ENCODE data around the gene SLC44A1.

Gene SLC44A1

GRCh38 chr9:105307591-105308130 is 63.2 kb downstream of the SLC44A1 start:
- DNase-seq = no peak

GRCh38 chr9:105308461-105309341 is 64.2 kb downstream of the SLC44A1 start:
- no peak for DNase-seq

- DNase-seq = no peak
Measured at GRCh38 chr9:105309531-105309931, 65.1 kb downstream of the SLC44A1 start.

GRCh38 chr9:105311306-105311705 is 66.9 kb downstream of the SLC44A1 start:
- DNase-seq = no peak

GRCh38 chr9:105313238-105313637 is 68.8 kb downstream of the SLC44A1 start:
- DNase-seq = no peak

- DNase-seq = no peak
Measured at GRCh38 chr9:105316703-105317102, 72.3 kb downstream of the SLC44A1 start.

- no peak for DNase-seq
Measured at GRCh38 chr9:105318729-105319191, 74.3 kb downstream of the SLC44A1 start.

GRCh38 chr9:105319202-105319813 is 74.9 kb downstream of the SLC44A1 start:
- no peak for DNase-seq

GRCh38 chr9:105320568-105320967 is 76.1 kb downstream of the SLC44A1 start:
- no peak for DNase-seq

GRCh38 chr9:105328296-105328695 is 83.8 kb downstream of the SLC44A1 start:
- no peak for DNase-seq

GRCh38 chr9:105328872-105329718 is 84.6 kb downstream of the SLC44A1 start:
- DNase-seq = no peak

- no peak for DNase-seq
Measured at GRCh38 chr9:105329719-105330062, 85.2 kb downstream of the SLC44A1 start.

GRCh38 chr9:105330201-105330600 is 85.8 kb downstream of the SLC44A1 start:
- DNase-seq = no peak

- DNase-seq = no peak
Measured at GRCh38 chr9:105330755-105331154, 86.3 kb downstream of the SLC44A1 start.

GRCh38 chr9:105331160-105331559 is 86.7 kb downstream of the SLC44A1 start:
- DNase-seq = no peak

- no peak for DNase-seq
Measured at GRCh38 chr9:105331755-105332154, 87.3 kb downstream of the SLC44A1 start.

GRCh38 chr9:105332471-105332870 is 88.0 kb downstream of the SLC44A1 start:
- no peak for DNase-seq

GRCh38 chr9:105333076-105333475 is 88.6 kb downstream of the SLC44A1 start:
- no peak for DNase-seq

- DNase-seq = no peak
Measured at GRCh38 chr9:105333811-105334210, 89.4 kb downstream of the SLC44A1 start.

- no peak for DNase-seq
Measured at GRCh38 chr9:105338308-105338707, 93.9 kb downstream of the SLC44A1 start.

GRCh38 chr9:105339849-105340248 is 95.4 kb downstream of the SLC44A1 start:
- DNase-seq = no peak

- no peak for DNase-seq
Measured at GRCh38 chr9:105341434-105342146, 97.1 kb downstream of the SLC44A1 start.

GRCh38 chr9:105342147-105342505 is 97.7 kb downstream of the SLC44A1 start:
- no peak for DNase-seq

Data from NCI-H187 treated with DMSO at 0.1 percent for 48 hours (cell line).